GM12875 (cell line): Measurements from ENCODE around the gene FOXR1.
"Not testable (repeated sequence)": the region's sequence is repeated elsewhere in the genome, so short reads cannot be mapped to it uniquely, and the experiment has no call there.

ENCODE experiments used
- H3K4me3 ChIP-seq: one replicate; pipeline ENCODE4 v1.5.1; 2011; ENCODE audit warnings: low read depth, low read length, control low read depth
- CTCF ChIP-seq: IDR thresholded peaks from 2 replicates; pipeline ENCODE4 v1.5.1; 2011; ENCODE audit warnings: low read depth, mild to moderate bottlenecking, control low read depth, inconsistent platforms, low read length, moderate library complexity, borderline replicate concordance; ENCODE audit not compliant: insufficient read depth

FOXR1 gene

GRCh38 chr11:118948000-118948399 lies 23.6 kb upstream of the FOXR1 start:
- no peak for TF ChIP-seq CTCF
- no peak overlapping the region for H3K4me3 ChIP-seq

GRCh38 chr11:118953265-118953664 lies 18.3 kb upstream of the FOXR1 start:
- H3K4me3 ChIP-seq, result no peak overlapping the region
- TF ChIP-seq CTCF, result no peak

GRCh38 chr11:118953976-118954375 lies 17.6 kb upstream of the FOXR1 start:
- not testable (repeated sequence) for H3K4me3 ChIP-seq

- no peak within 1 kb of the TSS for H3K4me3 ChIP-seq
- peak; percentile 97 for TF ChIP-seq CTCF
Observed at GRCh38 chr11:118956094-118956846, 15.3 kb upstream of the FOXR1 start, which contains the start of gene UPK2. UPK2 (plus strand) TSS chr11:118956298; CDS start chr11:118956351, 53 bp downstream.

GRCh38 chr11:118956847-118957469 lies 14.6 kb upstream of the FOXR1 start:
- no peak overlapping the region for H3K4me3 ChIP-seq
- no peak for TF ChIP-seq CTCF

- H3K4me3 ChIP-seq, result no peak overlapping the region
- no peak for TF ChIP-seq CTCF
Observed at GRCh38 chr11:118957549-118957948, 14.0 kb upstream of the FOXR1 start.

GRCh38 chr11:118957968-118958367 lies 13.6 kb upstream of the FOXR1 start:
- no peak for TF ChIP-seq CTCF
- H3K4me3 ChIP-seq, result no peak overlapping the region

- no peak overlapping the region for H3K4me3 ChIP-seq
- no peak for TF ChIP-seq CTCF
Observed at GRCh38 chr11:118958577-118958976, 13.0 kb upstream of the FOXR1 start.
